ENCODE measurements around the gene SLC41A1. TPM values are rescaled to one million over a fixed set of nuclear protein-coding genes. Genes with fewer than 3 reads are reported as not detected.

SLC41A1 gene
- total and polyA plus RNA-seq, 9 of the 15 experiments (the other 6 are each of a cell fraction or from before 2014, with no cell fraction given), result 4.1 to 29.3 (median 11.4) TPM

DNA sequence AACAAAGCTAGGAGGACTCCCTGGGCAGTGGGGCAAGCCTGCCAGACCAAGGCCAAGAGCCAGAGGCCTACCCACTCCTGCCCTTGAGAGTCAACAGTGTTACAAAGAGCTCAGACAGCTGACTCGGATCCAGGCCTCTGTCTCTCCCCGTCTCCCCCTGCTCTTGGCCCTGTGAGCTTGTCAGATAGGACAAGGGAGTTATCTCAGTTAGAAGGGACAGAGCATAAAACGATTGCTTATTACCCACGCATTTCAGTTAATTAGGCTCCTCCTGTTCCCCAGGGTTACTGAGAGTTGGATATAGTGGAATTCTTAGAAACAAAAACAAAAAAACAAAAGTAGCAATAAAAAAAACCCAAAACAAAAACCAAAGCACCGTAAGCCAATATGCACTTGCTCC lies 1.3 kb downstream of the SLC41A1 start (continued):
- TF ChIP-seq, protein P1, sequence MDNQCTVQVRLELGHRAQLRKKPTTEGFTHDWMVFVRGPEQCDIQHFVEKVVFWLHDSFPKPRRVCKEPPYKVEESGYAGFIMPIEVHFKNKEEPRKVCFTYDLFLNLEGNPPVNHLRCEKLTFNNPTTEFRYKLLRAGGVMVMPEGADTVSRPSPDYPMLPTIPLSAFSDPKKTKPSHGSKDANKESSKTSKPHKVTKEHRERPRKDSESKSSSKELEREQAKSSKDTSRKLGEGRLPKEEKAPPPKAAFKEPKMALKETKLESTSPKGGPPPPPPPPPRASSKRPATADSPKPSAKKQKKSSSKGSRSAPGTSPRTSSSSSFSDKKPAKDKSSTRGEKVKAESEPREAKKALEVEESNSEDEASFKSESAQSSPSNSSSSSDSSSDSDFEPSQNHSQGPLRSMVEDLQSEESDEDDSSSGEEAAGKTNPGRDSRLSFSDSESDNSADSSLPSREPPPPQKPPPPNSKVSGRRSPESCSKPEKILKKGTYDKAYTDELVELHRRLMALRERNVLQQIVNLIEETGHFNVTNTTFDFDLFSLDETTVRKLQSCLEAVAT (IDR thresholded peaks at IDR 0.05), result peak in 1 of 2 experiments; percentile 68; a peak in 2 of 4 replicates
- no peak for TF ChIP-seq ZNF717 (CRISPR knock-in tag; IDR thresholded peaks at IDR 0.05)
- 0 out of 2 replicates have a peak, but pooled peaks have one; percentile 28 for TF ChIP-seq SMAD4 (CRISPR knock-in tag; conservative IDR thresholded peaks at IDR 0.05)
- peak; percentile 61 for TF ChIP-seq STAT5A (IDR thresholded peaks at IDR 0.05; ENCODE audit: borderline replicate concordance, low read length)
- TF ChIP-seq DPF2 (IDR thresholded peaks at IDR 0.05), result peak; percentile 85
- TF ChIP-seq, protein P2, sequence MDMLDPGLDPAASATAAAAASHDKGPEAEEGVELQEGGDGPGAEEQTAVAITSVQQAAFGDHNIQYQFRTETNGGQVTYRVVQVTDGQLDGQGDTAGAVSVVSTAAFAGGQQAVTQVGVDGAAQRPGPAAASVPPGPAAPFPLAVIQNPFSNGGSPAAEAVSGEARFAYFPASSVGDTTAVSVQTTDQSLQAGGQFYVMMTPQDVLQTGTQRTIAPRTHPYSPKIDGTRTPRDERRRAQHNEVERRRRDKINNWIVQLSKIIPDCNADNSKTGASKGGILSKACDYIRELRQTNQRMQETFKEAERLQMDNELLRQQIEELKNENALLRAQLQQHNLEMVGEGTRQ (CRISPR knock-in tag; IDR thresholded peaks at IDR 0.05), result no peak
- TF ChIP-seq RFX1 (IDR thresholded peaks at IDR 0.05), result peak; percentile 52; the same call in 1 of the 2 replicates
- TF ChIP-seq, protein P3, sequence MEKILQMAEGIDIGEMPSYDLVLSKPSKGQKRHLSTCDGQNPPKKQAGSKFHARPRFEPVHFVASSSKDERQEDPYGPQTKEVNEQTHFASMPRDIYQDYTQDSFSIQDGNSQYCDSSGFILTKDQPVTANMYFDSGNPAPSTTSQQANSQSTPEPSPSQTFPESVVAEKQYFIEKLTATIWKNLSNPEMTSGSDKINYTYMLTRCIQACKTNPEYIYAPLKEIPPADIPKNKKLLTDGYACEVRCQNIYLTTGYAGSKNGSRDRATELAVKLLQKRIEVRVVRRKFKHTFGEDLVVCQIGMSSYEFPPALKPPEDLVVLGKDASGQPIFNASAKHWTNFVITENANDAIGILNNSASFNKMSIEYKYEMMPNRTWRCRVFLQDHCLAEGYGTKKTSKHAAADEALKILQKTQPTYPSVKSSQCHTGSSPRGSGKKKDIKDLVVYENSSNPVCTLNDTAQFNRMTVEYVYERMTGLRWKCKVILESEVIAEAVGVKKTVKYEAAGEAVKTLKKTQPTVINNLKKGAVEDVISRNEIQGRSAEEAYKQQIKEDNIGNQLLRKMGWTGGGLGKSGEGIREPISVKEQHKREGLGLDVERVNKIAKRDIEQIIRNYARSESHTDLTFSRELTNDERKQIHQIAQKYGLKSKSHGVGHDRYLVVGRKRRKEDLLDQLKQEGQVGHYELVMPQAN (IDR thresholded peaks at IDR 0.05; ENCODE audit: borderline replicate concordance), result no peak; the same call in 1 of the 2 replicates
- peak; percentile 68 for TF ChIP-seq NCOR1 (IDR thresholded peaks at IDR 0.05)
- TF ChIP-seq, protein P4, sequence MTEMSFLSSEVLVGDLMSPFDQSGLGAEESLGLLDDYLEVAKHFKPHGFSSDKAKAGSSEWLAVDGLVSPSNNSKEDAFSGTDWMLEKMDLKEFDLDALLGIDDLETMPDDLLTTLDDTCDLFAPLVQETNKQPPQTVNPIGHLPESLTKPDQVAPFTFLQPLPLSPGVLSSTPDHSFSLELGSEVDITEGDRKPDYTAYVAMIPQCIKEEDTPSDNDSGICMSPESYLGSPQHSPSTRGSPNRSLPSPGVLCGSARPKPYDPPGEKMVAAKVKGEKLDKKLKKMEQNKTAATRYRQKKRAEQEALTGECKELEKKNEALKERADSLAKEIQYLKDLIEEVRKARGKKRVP (CRISPR knock-in tag; IDR thresholded peaks at IDR 0.05), result no peak
- no peak for TF ChIP-seq SIRT6 (IDR thresholded peaks at IDR 0.05; ENCODE audit: low read depth, low read length)
- peak; percentile 76 for TF ChIP-seq TCF3 (CRISPR knock-in tag; IDR thresholded peaks at IDR 0.05)
- peak in 1 of 2 experiments; percentile 60; a peak in 2 of 4 replicates for TF ChIP-seq HDAC1 (IDR thresholded peaks at IDR 0.05)
- TF ChIP-seq DACH1 (IDR thresholded peaks at IDR 0.05; ENCODE audit: partially characterized antibody), result peak; percentile 54
- peak; percentile 51 for TF ChIP-seq NFIC (IDR thresholded peaks at IDR 0.05)
- TF ChIP-seq SMARCA4 (IDR thresholded peaks at IDR 0.05), result peak; percentile 76
- TF ChIP-seq, protein P5, sequence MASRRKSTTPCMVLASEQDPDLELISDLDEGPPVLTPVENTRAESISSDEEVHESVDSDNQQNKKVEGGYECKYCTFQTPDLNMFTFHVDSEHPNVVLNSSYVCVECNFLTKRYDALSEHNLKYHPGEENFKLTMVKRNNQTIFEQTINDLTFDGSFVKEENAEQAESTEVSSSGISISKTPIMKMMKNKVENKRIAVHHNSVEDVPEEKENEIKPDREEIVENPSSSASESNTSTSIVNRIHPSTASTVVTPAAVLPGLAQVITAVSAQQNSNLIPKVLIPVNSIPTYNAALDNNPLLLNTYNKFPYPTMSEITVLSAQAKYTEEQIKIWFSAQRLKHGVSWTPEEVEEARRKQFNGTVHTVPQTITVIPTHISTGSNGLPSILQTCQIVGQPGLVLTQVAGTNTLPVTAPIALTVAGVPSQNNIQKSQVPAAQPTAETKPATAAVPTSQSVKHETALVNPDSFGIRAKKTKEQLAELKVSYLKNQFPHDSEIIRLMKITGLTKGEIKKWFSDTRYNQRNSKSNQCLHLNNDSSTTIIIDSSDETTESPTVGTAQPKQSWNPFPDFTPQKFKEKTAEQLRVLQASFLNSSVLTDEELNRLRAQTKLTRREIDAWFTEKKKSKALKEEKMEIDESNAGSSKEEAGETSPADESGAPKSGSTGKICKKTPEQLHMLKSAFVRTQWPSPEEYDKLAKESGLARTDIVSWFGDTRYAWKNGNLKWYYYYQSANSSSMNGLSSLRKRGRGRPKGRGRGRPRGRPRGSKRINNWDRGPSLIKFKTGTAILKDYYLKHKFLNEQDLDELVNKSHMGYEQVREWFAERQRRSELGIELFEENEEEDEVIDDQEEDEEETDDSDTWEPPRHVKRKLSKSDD (conservative IDR thresholded peaks at IDR 0.05; ENCODE audit: low read length), result no peak
- TF ChIP-seq, protein P6, sequence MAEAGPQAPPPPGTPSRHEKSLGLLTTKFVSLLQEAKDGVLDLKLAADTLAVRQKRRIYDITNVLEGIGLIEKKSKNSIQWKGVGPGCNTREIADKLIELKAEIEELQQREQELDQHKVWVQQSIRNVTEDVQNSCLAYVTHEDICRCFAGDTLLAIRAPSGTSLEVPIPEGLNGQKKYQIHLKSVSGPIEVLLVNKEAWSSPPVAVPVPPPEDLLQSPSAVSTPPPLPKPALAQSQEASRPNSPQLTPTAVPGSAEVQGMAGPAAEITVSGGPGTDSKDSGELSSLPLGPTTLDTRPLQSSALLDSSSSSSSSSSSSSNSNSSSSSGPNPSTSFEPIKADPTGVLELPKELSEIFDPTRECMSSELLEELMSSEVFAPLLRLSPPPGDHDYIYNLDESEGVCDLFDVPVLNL (CRISPR knock-in tag; IDR thresholded peaks at IDR 0.05; ENCODE audit: low read depth), result no peak

All from K562 (cell line).